Kidney epithelial cell (primary cell): ENCODE data around the gene PAAF1. TPM values are rescaled to one million over a fixed set of nuclear protein-coding genes. Genes with fewer than 3 reads are reported as not detected.

Experiments
- DNase-seq: peaks from one replicate; pipeline ENCODE4 v3.0.0-alpha.2; 2010; ENCODE audit warnings: low read depth
- H3K27me3 ChIP-seq: 2 replicates; pipeline ENCODE4 v1.6.0; 2011; ENCODE audit warnings: low read length; ENCODE audit not compliant: control insufficient read depth, insufficient read depth
- H3K36me3 ChIP-seq: 2 replicates; pipeline ENCODE4 v1.5.1; 2011; ENCODE audit warnings: low read length; ENCODE audit not compliant: control insufficient read depth, insufficient read depth
- H3K4me3 ChIP-seq: 2 replicates; pipeline ENCODE4 v1.5.1; 2011; ENCODE audit warnings: low read depth, mild to moderate bottlenecking, control low read depth, low read length
- total RNA-seq: library from RNA; depleted of rRNA; stranded (reverse); fragments of >200 nt; gene quantifications from 2 replicates; pipeline ENCODE4 v1.2.3, GENCODE V29; 2015
- TF ChIP-seq, protein P1 (sequence below): IDR thresholded peaks from 2 replicates; pipeline ENCODE4 v1.5.1; 2011; ENCODE audit warnings: mild to moderate bottlenecking, moderate library complexity, low read length, control low read depth, inconsistent platforms; ENCODE audit not compliant: insufficient read depth, poor library complexity, severe bottlenecking

Gene PAAF1
- total RNA-seq, 1 donor from 2014 or later: 11.9 TPM

DNA sequence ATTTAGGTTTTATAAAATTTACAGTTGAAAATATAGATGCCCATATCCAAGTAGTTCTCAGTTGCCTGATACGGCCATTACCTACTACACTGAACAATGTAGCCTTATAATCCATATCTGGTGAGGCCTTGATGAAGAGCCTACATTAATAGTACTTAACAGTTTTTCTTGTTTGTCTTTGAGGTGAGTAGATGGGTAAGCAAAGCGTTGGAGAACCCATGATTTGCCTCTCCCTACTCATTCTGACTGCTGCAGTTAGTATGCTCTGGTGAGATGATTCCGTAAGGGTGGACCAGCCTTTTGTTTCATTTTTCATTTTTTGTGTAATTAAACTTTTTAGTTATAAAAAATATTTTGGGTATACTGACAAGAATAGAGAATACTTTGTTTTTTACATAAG lies 11.4 kb downstream of the PAAF1 start:
- Histone ChIP-seq H3K4me3 (no peak overlapping the region), H3K36me3 (no peaks in the 10 kb centered on the region)
- TF ChIP-seq, protein P1, sequence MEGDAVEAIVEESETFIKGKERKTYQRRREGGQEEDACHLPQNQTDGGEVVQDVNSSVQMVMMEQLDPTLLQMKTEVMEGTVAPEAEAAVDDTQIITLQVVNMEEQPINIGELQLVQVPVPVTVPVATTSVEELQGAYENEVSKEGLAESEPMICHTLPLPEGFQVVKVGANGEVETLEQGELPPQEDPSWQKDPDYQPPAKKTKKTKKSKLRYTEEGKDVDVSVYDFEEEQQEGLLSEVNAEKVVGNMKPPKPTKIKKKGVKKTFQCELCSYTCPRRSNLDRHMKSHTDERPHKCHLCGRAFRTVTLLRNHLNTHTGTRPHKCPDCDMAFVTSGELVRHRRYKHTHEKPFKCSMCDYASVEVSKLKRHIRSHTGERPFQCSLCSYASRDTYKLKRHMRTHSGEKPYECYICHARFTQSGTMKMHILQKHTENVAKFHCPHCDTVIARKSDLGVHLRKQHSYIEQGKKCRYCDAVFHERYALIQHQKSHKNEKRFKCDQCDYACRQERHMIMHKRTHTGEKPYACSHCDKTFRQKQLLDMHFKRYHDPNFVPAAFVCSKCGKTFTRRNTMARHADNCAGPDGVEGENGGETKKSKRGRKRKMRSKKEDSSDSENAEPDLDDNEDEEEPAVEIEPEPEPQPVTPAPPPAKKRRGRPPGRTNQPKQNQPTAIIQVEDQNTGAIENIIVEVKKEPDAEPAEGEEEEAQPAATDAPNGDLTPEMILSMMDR: no peak

DNA sequence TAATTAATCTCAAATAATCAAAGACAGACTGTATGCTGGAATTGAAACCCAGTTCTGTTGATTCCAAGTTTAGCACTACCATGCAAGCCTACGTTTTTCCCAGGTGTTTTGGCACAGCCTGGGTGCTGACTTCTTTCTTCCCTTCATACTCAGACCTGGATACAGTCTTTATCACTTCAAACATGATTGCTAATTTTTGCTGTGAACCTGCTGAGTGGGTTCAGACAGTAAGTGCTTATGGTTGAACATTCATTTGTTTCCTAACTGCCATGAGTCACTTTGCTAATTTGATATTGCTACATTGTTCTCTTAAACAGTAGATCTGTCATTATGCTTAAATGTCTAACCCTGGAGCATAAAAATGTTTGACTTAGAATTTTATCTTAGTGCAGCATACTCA lies 12.2 kb downstream of the PAAF1 start:
- TF ChIP-seq, protein P1: no peak
- no peak for DNase-seq
- no peaks in the 10 kb centered on the region for H3K36me3 ChIP-seq
- H3K4me3 ChIP-seq: no peak overlapping the region
- H3K27me3 ChIP-seq: no peaks in the 10 kb centered on the region

More for the DNA sequence above, 11.4 kb downstream of the PAAF1 start:
- DNase-seq: no peak
- H3K27me3 ChIP-seq: no peaks in the 10 kb centered on the region

DNA sequence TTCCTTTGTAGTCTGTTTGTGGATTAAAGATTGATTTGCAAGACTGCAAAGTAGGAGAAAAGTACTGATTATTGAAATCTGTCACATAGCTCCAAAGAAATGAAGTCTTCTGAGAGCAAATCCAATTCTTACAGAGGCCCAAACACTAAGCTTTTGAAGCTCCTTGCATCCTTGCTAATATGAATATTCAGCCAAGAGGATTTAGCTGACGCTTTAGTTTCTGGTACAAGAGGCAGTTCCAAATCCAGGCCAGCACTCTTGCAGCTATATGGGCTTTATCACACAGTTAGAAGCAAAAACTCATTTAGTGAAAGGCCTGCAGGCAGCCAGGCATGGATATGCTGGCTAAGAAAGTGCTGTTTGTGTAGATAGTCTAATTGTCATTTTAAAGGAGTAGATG lies 12.7 kb downstream of the PAAF1 start:
- Histone ChIP-seq H3K4me3 (no peak overlapping the region), H3K36me3 (no peaks in the 10 kb centered on the region), H3K27me3 (no peaks in the 10 kb centered on the region)
- TF ChIP-seq, protein P1: no peak
- DNase-seq: no peak

DNA sequence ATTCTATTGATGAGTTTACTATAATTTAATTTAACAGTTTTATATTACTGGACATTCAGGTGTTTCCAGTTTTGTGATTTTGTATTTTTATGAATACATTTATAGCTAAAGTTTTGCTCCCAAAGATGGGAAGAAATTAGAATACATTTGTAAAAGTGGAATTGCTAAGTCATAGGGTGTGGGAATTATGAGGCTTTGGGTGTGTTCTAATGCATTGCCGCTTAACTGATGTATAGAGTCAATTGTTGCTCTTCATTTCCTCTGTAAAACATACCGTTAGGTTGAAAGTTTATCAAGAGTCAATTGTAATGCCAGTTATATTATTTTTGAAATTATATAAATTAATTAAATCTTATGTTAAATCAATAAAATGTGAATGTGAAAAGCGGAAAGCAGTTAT lies 16.2 kb downstream of the PAAF1 start:
- TF ChIP-seq, protein P1: no peak
- DNase-seq: no peak
- Histone ChIP-seq H3K4me3 (no peak overlapping the region), H3K36me3 (no peaks in the 10 kb centered on the region), H3K27me3 (no peaks in the 10 kb centered on the region)

DNA sequence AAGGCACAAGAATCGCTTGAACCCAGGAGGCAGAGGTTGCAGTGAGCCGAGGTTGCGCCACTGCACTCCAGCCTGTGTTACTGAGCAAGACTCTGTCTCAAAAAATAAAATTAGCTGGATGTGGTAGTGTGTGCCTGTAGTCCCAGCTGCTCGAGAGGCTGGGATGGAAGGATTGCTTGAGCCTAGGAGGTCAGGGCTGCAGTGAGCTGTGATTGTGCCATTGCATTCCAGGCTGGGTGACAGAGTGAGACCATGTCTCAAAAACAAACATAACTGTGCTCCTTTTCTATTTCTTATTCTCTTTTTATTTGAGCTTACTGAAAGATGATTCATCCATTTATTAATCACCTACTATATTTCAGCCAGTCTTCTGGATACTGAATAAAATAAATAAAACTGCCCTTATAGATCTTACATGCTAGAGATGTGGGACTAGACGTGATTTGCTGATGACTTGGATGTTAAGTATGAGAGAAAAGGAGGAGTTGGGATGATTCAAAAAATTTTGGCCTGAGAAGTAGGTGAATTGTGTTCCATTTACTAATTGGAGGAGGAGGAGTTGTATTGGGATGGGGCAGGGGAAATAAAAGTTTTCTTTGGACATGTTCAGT lies 18.0 kb downstream of the PAAF1 start:
- Histone ChIP-seq H3K36me3 (no peaks in the 10 kb centered on the region), H3K27me3 (no peaks in the 10 kb centered on the region), H3K4me3 (no peak overlapping the region)
- TF ChIP-seq, protein P1: no peak
- DNase-seq: no peak

DNA sequence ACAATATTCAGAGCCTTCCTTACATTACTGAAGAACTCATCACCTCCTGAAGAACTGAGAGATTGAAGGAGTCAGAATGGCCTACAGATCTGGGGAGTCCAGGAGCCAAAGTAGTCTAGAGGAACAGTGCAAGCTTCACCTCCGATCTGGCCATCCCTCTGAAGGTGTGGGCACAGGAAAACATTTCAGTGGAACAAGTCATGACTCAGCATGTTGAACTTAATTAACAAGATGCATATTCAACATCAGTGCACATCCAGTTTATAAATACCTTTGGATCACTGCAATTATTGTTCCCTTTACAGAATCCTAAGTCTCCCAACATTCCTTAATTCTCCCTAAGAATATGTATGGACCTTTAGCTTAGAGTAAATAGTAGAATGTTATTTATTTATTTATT lies 25.5 kb downstream of the PAAF1 start:
- TF ChIP-seq, protein P1: no peak
- no peak for DNase-seq
- Histone ChIP-seq H3K36me3 (no peaks in the 10 kb centered on the region), H3K27me3 (no peaks in the 10 kb centered on the region), H3K4me3 (no peak overlapping the region)
